ENCODE results near the gene NEIL1.
"Not testable (repeated sequence)": the region's sequence is repeated elsewhere in the genome, so short reads cannot be mapped to it uniquely, and the experiment has no call there.

NEIL1 gene

GRCh38 chr15:75333654-75334419 is 13.0 kb upstream of the NEIL1 start:
- not testable (repeated sequence) for DNase-seq

- DNase-seq, result no peak
Measured at GRCh38 chr15:75335313-75335704, 11.5 kb upstream of the NEIL1 start.

- DNase-seq, result peak; percentile 88
Measured at GRCh38 chr15:75335705-75336355, 11.0 kb upstream of the NEIL1 start, which contains the start of gene COMMD4. Gene COMMD4 (plus strand): TSS chr15:75336063. CDS start chr15:75336090, 27 bp downstream.

- no peak for DNase-seq
Measured at GRCh38 chr15:75338661-75339240, 8.1 kb upstream of the NEIL1 start.

- no peak for DNase-seq
Measured at GRCh38 chr15:75339531-75340240, 7.2 kb upstream of the NEIL1 start.

GRCh38 chr15:75342221-75342620 is 4.6 kb upstream of the NEIL1 start:
- no peak for DNase-seq

- not testable (repeated sequence) for DNase-seq
Measured at GRCh38 chr15:75343953-75344352, 2.9 kb upstream of the NEIL1 start.

GRCh38 chr15:75347222-75348033 is 589 bp downstream of the NEIL1 start:
- no peak for DNase-seq

- no peak for DNase-seq
Measured at GRCh38 chr15:75348034-75348561, 1.3 kb downstream of the NEIL1 start.

- DNase-seq, result no peak
Measured at GRCh38 chr15:75348562-75349350, 1.9 kb downstream of the NEIL1 start.

- not testable (repeated sequence) for DNase-seq
Measured at GRCh38 chr15:75349351-75349669, 2.5 kb downstream of the NEIL1 start.

GRCh38 chr15:75349851-75350588 is 3.2 kb downstream of the NEIL1 start:
- DNase-seq, result no peak

GRCh38 chr15:75350601-75351361 is 3.9 kb downstream of the NEIL1 start:
- DNase-seq, result no peak

- no peak for DNase-seq
Measured at GRCh38 chr15:75352186-75353080, 5.6 kb downstream of the NEIL1 start.

- no peak for DNase-seq
Measured at GRCh38 chr15:75353604-75354003, 6.8 kb downstream of the NEIL1 start.

GRCh38 chr15:75354454-75354853 is 7.6 kb downstream of the NEIL1 start:
- DNase-seq, result no peak

GRCh38 chr15:75355369-75355768 is 8.5 kb downstream of the NEIL1 start:
- no peak for DNase-seq

GRCh38 chr15:75356006-75356405 is 9.2 kb downstream of the NEIL1 start:
- no peak for DNase-seq

GRCh38 chr15:75356517-75356916 is 9.7 kb downstream of the NEIL1 start:
- DNase-seq, result no peak
